ENCODE data around the gene NSD1. TPM values are rescaled to one million over a fixed set of nuclear protein-coding genes. Genes with fewer than 3 reads are reported as not detected.

NSD1 gene
- polyA plus RNA-seq, 4 donors: 4.3 to 27.2 (median 11.5) TPM

GRCh38 chr5:177185993-177186392 lies 52.4 kb downstream of the NSD1 start:
- no peaks in the 10 kb centered on the region for H3K4me1 ChIP-seq (ENCODE audit: control insufficient read depth in 3 of 3, insufficient read depth in 2 of 3, low read depth in 1 of 3, low read length in 2 of 3)
- DNase-seq (no peak), FAIRE-seq (no peak)
- peaks cover 0 to 24% (median 1%) of the 10 kb centered on the region in 3 donors for H3K36me3 ChIP-seq (ENCODE audit: control insufficient read depth in 3 of 3, insufficient read depth in 2 of 3, low read depth in 1 of 3, low read length in 3 of 3)
- H3K27ac ChIP-seq (ENCODE audit: low read depth in 1 of 3, low read length in 2 of 3): no peak overlapping the region
- no peaks in the 10 kb centered on the region for H3K27me3 ChIP-seq (ENCODE audit: control insufficient read depth in 3 of 3, insufficient read depth in 3 of 3, low read length in 3 of 3)
- 83 to 94% (median 87%) methylated on average over 2 of the region's 2 CpGs for WGBS, 3 donors
- no peaks in the 10 kb centered on the region for H3K9me3 ChIP-seq (ENCODE audit: control insufficient read depth in 2 of 2, insufficient read depth in 1 of 2, low read depth in 1 of 2, low read length in 1 of 2)
- no peak overlapping the region for H3K4me3 ChIP-seq (ENCODE audit: low read depth in 1 of 3, low read length in 3 of 3)

- Histone ChIP-seq H3K27ac (ENCODE audit: low read depth in 1 of 3, low read length in 2 of 3) (no peak overlapping the region), H3K4me3 (ENCODE audit: low read depth in 1 of 3, low read length in 3 of 3) (no peak overlapping the region), H3K36me3 (ENCODE audit: control insufficient read depth in 3 of 3, insufficient read depth in 2 of 3, low read depth in 1 of 3, low read length in 3 of 3) (peaks cover 0 to 17% (median 1%) of the 10 kb centered on the region in 3 donors), H3K4me1 (ENCODE audit: control insufficient read depth in 3 of 3, insufficient read depth in 2 of 3, low read depth in 1 of 3, low read length in 2 of 3) (no peaks in the 10 kb centered on the region), H3K9me3 (ENCODE audit: control insufficient read depth in 2 of 2, insufficient read depth in 1 of 2, low read depth in 1 of 2, low read length in 1 of 2) (no peaks in the 10 kb centered on the region), H3K27me3 (ENCODE audit: control insufficient read depth in 3 of 3, insufficient read depth in 3 of 3, low read length in 3 of 3) (no peaks in the 10 kb centered on the region)
- WGBS, 3 donors: 89 to 99% (median 96%) methylated on average over 6 of the region's 6 CpGs
- FAIRE-seq: no peak
- no peak for DNase-seq
These were observed 53.1 kb downstream of the NSD1 start for GRCh38 chr5:177186645-177187044.

DNA sequence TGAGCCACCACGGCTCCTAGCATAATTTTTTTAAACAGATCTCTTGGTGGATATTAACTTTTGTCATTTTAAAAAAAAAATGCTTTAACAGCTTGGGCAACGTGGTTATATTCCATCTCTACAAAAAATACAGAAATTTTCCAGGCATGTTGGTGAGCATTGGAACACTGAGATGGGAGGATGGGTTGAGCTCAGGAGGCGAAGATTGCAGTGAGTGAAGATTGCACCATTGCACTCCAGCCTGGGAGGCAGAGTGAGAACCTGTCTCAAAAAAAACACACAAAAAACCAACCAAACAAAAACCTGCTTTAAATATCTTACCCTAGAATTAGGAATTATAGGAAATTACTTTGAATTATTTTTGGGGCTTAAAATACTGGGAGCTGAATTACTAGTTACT lies 55.2 kb downstream of the NSD1 start:
- H3K4me3 ChIP-seq (ENCODE audit: low read depth in 1 of 3, low read length in 3 of 3): no peak overlapping the region
- H3K4me1 ChIP-seq (ENCODE audit: control insufficient read depth in 3 of 3, insufficient read depth in 2 of 3, low read depth in 1 of 3, low read length in 2 of 3): no peaks in the 10 kb centered on the region
- no peak for DNase-seq
- H3K27me3 ChIP-seq (ENCODE audit: control insufficient read depth in 3 of 3, insufficient read depth in 3 of 3, low read length in 3 of 3): no peaks in the 10 kb centered on the region
- whole genome bisulfite sequencing, 3 donors: 73 to 77% (median 73%) methylated on average over 3 of the region's 3 CpGs
- no peak overlapping the region for H3K27ac ChIP-seq (ENCODE audit: low read depth in 1 of 3, low read length in 2 of 3)
- H3K36me3 ChIP-seq (ENCODE audit: control insufficient read depth in 3 of 3, insufficient read depth in 2 of 3, low read depth in 1 of 3, low read length in 3 of 3): peaks cover 0 to 24% (median 6%) of the 10 kb centered on the region in 3 donors
- no peak for FAIRE-seq
- no peaks in the 10 kb centered on the region for H3K9me3 ChIP-seq (ENCODE audit: control insufficient read depth in 2 of 2, insufficient read depth in 1 of 2, low read depth in 1 of 2, low read length in 1 of 2)

DNA sequence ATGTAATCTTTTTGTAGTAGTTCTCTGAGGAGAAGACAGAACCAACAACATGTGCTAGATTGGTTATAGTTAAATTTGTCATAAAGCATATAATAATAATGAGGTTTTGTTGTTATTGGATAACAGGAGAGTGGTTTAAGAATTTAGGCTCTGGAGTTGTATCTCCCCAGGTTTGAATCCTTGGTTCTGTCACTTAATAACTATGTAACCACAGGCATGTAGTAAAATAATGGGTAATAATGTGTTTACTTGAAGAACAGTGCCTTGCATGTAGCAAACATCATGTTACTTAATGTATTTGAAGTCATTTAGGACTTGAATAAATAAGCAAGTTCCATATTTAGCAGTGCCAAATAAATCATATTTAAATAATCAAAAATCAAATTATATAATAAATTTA lies 55.8 kb downstream of the NSD1 start:
- no peaks in the 10 kb centered on the region for H3K4me1 ChIP-seq (ENCODE audit: control insufficient read depth in 3 of 3, insufficient read depth in 2 of 3, low read depth in 1 of 3, low read length in 2 of 3)
- FAIRE-seq (no peak), DNase-seq (no peak)
- no peak overlapping the region for H3K27ac ChIP-seq (ENCODE audit: low read depth in 1 of 3, low read length in 2 of 3)
- H3K4me3 ChIP-seq (ENCODE audit: low read depth in 1 of 3, low read length in 3 of 3): no peak overlapping the region
- peaks cover 0 to 28% (median 6%) of the 10 kb centered on the region in 3 donors for H3K36me3 ChIP-seq (ENCODE audit: control insufficient read depth in 3 of 3, insufficient read depth in 2 of 3, low read depth in 1 of 3, low read length in 3 of 3)
- no peaks in the 10 kb centered on the region for H3K27me3 ChIP-seq (ENCODE audit: control insufficient read depth in 3 of 3, insufficient read depth in 3 of 3, low read length in 3 of 3)
- H3K9me3 ChIP-seq (ENCODE audit: control insufficient read depth in 2 of 2, insufficient read depth in 1 of 2, low read depth in 1 of 2, low read length in 1 of 2): no peaks in the 10 kb centered on the region

DNA sequence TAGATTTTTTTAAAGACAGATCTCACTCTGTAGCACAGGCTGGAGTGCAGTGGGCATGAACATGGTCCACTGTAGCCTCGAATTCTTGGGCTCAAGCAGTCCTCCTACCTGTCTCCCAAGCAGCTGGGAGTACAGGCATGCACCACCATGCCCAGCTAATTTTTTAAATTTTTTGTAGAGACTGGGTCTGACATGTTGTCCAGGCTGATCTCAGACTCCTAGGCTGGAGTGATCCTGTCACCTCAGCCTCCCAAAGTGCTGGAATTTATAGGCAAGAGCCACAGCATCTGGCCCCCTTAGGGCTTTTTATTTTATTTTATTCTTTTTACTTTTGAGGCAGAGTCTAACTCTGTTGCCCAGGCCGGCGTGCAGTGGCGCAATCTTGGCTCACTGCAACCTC lies 56.4 kb downstream of the NSD1 start:
- 89 to 93% (median 92%) methylated on average over 4 of the region's 4 CpGs for WGBS, 3 donors
- Histone ChIP-seq H3K4me3 (ENCODE audit: low read depth in 1 of 3, low read length in 3 of 3) (no peak overlapping the region), H3K36me3 (ENCODE audit: control insufficient read depth in 3 of 3, insufficient read depth in 2 of 3, low read depth in 1 of 3, low read length in 3 of 3) (peaks cover 0 to 33% (median 6%) of the 10 kb centered on the region in 3 donors), H3K27ac (ENCODE audit: low read depth in 1 of 3, low read length in 2 of 3) (no peak overlapping the region), H3K27me3 (ENCODE audit: control insufficient read depth in 3 of 3, insufficient read depth in 3 of 3, low read length in 3 of 3) (no peaks in the 10 kb centered on the region), H3K9me3 (ENCODE audit: control insufficient read depth in 2 of 2, insufficient read depth in 1 of 2, low read depth in 1 of 2, low read length in 1 of 2) (no peaks in the 10 kb centered on the region), H3K4me1 (ENCODE audit: control insufficient read depth in 3 of 3, insufficient read depth in 2 of 3, low read depth in 1 of 3, low read length in 2 of 3) (no peaks in the 10 kb centered on the region)
- no peak for DNase-seq
- FAIRE-seq: no peak

DNA sequence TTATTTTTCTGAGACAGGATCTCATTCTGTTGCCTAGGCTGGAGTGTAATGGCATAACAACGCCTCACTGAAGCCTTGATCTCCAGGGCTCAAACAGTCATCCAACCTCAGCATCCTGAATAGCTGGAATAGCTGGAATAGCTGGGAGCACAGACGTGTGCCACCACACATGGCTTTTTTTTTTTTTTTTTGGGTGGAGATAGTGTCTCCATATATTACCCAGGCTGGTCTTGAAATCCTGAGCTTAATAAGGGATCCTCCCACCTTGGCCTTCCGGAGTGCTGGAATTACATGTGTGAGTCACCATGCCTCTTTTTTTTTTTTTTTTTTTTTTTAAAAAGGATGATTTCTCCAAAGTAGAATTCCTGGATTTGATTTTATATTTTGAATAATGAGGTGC lies 60.7 kb downstream of the NSD1 start:
- H3K4me3 ChIP-seq (ENCODE audit: low read depth in 1 of 3, low read length in 3 of 3): no peak overlapping the region
- no peaks in the 10 kb centered on the region for H3K27me3 ChIP-seq (ENCODE audit: control insufficient read depth in 3 of 3, insufficient read depth in 3 of 3, low read length in 3 of 3)
- H3K9me3 ChIP-seq (ENCODE audit: control insufficient read depth in 2 of 2, insufficient read depth in 1 of 2, low read depth in 1 of 2, low read length in 1 of 2): no peaks in the 10 kb centered on the region
- peak in 1 of 2 donors; percentile 14 for DNase-seq
- 67 to 74% (median 67%) methylated on average over 3 of the region's 3 CpGs for WGBS, 3 donors
- no peak for FAIRE-seq
- no peak overlapping the region for H3K27ac ChIP-seq (ENCODE audit: low read depth in 1 of 3, low read length in 2 of 3)
- peaks cover 0 to 44% (median 15%) of the 10 kb centered on the region in 3 donors for H3K36me3 ChIP-seq (ENCODE audit: control insufficient read depth in 3 of 3, insufficient read depth in 2 of 3, low read depth in 1 of 3, low read length in 3 of 3)
- no peaks in the 10 kb centered on the region for H3K4me1 ChIP-seq (ENCODE audit: control insufficient read depth in 3 of 3, insufficient read depth in 2 of 3, low read depth in 1 of 3, low read length in 2 of 3)

DNA sequence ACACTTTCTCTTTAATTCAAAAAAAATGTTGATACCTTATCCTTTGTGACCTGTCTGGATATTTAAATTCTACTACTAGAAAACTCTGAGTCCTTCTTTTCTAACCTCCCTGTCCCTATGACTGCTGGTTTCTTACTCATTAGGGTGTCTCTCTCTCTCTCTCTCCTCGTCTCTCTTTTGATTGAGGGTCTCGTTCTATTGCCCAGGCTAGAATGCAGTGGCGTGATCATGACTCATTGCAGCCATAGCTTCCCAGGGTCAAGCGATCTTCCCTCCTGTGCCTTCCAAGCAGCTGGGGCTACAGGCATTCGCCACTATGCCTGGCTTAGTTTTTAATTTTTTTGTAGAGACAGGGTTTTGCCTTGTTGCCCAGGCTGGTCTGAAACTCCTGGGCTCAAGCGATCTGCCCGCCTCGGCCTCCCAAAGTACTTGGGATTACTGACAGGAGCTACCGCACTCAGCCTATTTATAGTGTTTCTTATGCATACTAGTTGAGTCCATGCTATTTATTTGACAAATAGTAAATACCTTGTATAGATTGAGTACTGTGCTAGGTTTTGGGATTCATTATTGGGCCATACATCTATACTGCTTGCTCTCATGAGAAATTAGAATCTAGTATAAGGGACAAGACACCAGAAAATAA lies 61.9 kb downstream of the NSD1 start:
- H3K27ac ChIP-seq (ENCODE audit: low read depth in 1 of 3, low read length in 2 of 3): no peak overlapping the region
- WGBS, 3 donors: 96 to 99% (median 97%) methylated on average over 9 of the region's 9 CpGs
- no peaks in the 10 kb centered on the region for H3K9me3 ChIP-seq (ENCODE audit: control insufficient read depth in 2 of 2, insufficient read depth in 1 of 2, low read depth in 1 of 2, low read length in 1 of 2)
- no peaks in the 10 kb centered on the region for H3K4me1 ChIP-seq (ENCODE audit: control insufficient read depth in 3 of 3, insufficient read depth in 2 of 3, low read depth in 1 of 3, low read length in 2 of 3)
- peaks cover 0 to 50% (median 15%) of the 10 kb centered on the region in 3 donors for H3K36me3 ChIP-seq (ENCODE audit: control insufficient read depth in 3 of 3, insufficient read depth in 2 of 3, low read depth in 1 of 3, low read length in 3 of 3)
- H3K27me3 ChIP-seq (ENCODE audit: control insufficient read depth in 3 of 3, insufficient read depth in 3 of 3, low read length in 3 of 3): no peaks in the 10 kb centered on the region
- H3K4me3 ChIP-seq (ENCODE audit: low read depth in 1 of 3, low read length in 3 of 3): no peak overlapping the region
- FAIRE-seq: no peak
- no peak for DNase-seq

DNA sequence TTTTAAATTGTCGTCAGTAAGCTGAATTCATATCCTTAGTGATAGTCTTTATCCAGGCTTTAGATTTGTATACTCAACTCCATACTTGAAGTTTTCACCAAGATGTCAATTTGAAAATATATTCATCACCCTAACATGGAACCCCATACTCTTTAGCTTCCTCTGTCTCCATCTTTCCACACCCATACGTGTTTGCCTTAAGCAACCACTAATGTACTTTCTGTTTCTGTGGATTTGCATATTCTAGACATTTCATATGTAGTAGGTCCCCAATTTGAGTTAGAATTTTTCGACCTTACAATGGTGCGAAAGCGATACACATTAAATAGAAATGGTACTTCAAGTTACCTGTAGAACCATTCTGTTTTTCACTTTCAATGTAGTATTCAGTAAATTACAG lies 65.2 kb downstream of the NSD1 start:
- no peaks in the 10 kb centered on the region for H3K4me1 ChIP-seq (ENCODE audit: control insufficient read depth in 3 of 3, insufficient read depth in 2 of 3, low read depth in 1 of 3, low read length in 2 of 3)
- no peaks in the 10 kb centered on the region for H3K9me3 ChIP-seq (ENCODE audit: control insufficient read depth in 2 of 2, insufficient read depth in 1 of 2, low read depth in 1 of 2, low read length in 1 of 2)
- no peak overlapping the region for H3K27ac ChIP-seq (ENCODE audit: low read depth in 1 of 3, low read length in 2 of 3)
- H3K36me3 ChIP-seq (ENCODE audit: control insufficient read depth in 3 of 3, insufficient read depth in 2 of 3, low read depth in 1 of 3, low read length in 3 of 3): peaks cover 6 to 52% (median 13%) of the 10 kb centered on the region in 3 donors
- 87 to 93% (median 87%) methylated on average over 5 of the region's 5 CpGs for WGBS, 3 donors
- FAIRE-seq: no peak
- DNase-seq: no peak
- no peaks in the 10 kb centered on the region for H3K27me3 ChIP-seq (ENCODE audit: control insufficient read depth in 3 of 3, insufficient read depth in 3 of 3, low read length in 3 of 3)
- no peak overlapping the region for H3K4me3 ChIP-seq (ENCODE audit: low read depth in 1 of 3, low read length in 3 of 3)

DNA sequence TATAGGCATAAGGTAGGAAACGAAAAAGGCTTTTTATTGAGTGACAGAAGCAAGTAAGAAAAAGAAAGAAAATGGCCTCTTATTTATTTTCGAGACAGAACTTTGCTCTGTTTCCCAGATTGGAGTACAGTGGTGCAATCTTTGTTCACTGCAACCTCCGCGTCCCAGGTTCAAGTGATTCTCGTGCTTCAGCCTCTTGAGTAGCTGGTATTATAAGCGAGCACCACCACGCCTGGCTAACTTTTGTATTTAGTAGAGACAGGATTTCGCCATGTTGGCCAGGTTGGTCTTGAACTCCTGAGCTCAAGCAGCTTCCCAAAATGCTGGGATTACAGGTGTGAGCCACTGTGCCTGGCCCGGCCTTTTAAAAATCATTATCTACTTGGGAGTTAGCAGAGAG lies 70.7 kb downstream of the NSD1 start:
- H3K27ac ChIP-seq (ENCODE audit: low read depth in 1 of 3, low read length in 2 of 3): no peak overlapping the region
- 93 to 96% (median 95%) methylated on average over 9 of the region's 9 CpGs for WGBS, 3 donors
- no peaks in the 10 kb centered on the region for H3K27me3 ChIP-seq (ENCODE audit: control insufficient read depth in 3 of 3, insufficient read depth in 3 of 3, low read length in 3 of 3)
- FAIRE-seq (no peak), DNase-seq (no peak)
- no peak overlapping the region for H3K4me3 ChIP-seq (ENCODE audit: low read depth in 1 of 3, low read length in 3 of 3)
- no peaks in the 10 kb centered on the region for H3K9me3 ChIP-seq (ENCODE audit: control insufficient read depth in 2 of 2, insufficient read depth in 1 of 2, low read depth in 1 of 2, low read length in 1 of 2)
- peaks cover 11 to 61% (median 13%) of the 10 kb centered on the region in 3 donors for H3K36me3 ChIP-seq (ENCODE audit: control insufficient read depth in 3 of 3, insufficient read depth in 2 of 3, low read depth in 1 of 3, low read length in 3 of 3)
- H3K4me1 ChIP-seq (ENCODE audit: control insufficient read depth in 3 of 3, insufficient read depth in 2 of 3, low read depth in 1 of 3, low read length in 2 of 3): no peaks in the 10 kb centered on the region

Data from small intestine (tissue), 7 donors.